GM21367 (cell line): Measurements from ENCODE around the gene WNT10A.
A peak's percentile ranks its signal among the peaks of the same experiment; 100 is the strongest.
"Not testable (repeated sequence)": the region's sequence is repeated elsewhere in the genome, so short reads cannot be mapped to it uniquely, and the experiment has no call there.

Experiments
- ATAC-seq: cut with Tn5 transposase; IDR thresholded peaks from one replicate; pipeline ENCODE4 v1.9.1; 2021; ENCODE audit not compliant: unreplicated experiment

Gene WNT10A

DNA sequence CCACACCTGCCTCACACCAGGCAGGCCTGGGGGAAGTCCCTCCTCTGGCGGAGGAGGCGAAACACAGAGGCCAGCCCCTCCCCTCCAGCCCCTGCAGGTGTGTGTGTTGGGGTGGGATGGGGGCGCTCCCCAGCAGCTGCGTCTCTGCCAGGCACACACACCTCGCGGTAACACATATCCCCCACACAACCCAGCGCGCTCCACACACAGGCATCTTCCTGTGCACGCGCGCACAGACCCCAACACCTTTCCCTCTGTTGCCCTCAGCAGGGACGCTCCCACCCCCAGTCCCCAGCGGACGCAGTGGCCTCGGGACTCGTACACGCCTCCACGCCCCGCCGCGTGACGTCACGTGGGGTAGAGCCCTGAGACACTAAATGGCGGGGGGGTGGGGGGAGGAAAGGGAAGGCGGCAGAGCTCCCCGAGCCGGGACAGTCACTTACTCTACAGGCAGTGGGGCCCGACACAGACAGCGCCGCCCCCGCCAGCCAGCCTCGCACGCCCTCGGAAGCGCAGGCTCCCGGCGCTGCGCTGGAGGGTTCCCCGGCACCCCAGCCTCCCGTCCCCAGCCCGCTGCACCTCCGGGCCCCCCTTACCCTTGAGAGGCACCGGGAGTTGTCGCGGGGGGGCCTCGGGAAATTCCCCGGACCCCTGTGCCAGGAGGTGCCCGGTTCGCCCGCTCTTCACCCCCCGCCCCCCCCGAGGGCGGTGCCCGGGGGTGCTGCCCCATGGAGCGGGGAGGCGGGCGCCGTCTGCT is at the start of gene WNT10A:
Gene WNT10A (plus strand): TSS at position 751 of the 757 bp plus-strand sequence. CDS start 144 bp downstream, outside the sequence.
- ATAC-seq = peak; percentile 57

DNA sequence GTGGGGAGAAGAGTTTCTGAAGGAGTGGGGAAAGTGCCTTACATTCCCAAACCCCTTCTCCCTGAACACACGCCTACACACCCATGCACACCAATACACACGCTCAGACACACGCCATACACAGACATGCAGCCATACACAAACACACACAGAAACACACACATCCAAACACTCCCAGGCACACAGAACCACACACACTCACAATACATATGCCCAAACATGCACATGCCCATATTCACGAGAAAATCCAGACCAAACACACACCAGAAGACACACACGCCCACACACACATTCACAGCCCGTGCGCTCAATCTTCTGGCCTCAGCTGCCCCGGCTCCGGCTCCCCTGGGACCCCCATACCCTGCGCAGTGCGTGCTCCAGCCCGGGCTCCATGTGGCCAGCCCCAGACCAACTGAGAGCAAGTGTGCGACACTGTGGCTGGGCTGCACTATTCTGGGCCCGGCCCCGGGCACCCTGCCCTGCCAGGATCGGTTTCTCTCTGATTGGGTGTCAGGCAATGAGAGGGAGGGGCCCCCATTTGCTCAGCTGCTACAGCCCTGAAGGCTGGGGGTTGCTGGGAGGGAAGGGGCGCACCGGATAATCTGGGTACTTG is 49.2 kb upstream of the WNT10A start, which contains the start of gene PRKAG3:
Gene PRKAG3 (minus strand): TSS at position 426 of the 613 bp plus-strand sequence.
- ATAC-seq = no peak

DNA sequence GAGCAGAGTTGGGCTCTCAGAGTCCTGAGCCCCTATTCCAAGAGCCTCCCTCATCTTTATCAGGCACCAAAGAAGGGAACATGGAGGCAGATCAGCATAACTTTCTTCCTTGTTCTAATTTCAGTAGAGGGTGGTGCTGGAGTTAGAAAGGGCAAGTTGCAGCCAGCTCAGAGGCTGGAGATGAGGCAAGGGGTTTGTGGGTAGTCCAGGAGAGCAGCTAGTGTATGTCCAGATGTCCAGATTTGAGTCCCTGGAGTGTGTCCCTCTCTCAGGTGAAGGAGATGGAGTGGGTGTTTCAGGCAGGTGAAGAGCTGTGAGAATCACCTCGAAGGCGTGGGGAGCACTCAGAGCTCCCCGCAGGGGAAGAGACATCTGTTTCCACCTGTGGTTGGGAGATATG is 48.6 kb upstream of the WNT10A start:
- ATAC-seq = no peak

DNA sequence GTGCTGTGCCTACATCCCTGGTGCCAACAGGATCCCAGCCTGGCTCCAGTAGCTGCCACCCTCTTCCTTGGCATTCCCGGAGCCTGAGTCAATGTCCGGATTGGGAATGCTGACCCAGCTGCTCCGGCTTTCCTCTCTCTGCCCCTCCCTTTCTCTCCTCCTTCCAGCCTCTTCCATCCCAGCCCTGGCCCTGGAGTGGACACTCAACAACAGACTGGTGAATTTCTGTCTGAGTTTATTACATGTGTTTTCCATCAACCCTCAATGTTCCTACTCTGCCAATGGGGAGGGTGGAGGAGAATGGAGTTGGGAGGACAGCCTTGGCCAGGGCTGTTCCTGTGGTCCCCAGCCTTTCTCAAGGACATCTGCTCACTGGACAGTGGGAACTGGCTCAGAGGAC is 48.1 kb upstream of the WNT10A start:
- no peak for ATAC-seq

DNA sequence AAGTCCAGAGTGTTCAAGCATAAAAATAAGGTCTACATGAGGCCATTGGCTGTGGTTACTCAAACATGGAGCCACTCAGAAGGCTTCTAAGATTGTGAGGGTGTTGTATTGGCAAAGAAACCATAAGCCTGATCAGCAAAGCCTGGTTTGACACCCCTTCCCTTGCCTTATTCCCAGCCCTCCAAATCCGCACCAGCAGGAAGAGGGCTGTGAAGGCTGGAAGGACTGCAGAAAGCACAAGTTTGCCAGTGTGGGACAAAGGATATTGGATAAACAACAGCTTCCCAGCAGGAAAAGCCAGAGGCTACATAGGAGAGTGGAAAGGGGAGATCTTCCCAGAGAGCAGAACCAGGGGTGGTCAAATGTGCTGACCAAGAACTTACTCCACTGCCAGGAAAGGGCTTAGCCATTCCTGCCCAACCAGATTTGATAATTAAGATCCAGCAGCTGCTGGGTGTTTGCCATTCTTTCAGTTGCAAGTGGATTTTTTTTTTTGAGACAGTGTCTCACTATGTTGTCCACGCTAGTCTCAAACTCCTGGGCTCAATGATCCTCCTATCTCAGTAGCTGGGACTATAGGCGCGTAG is 47.5 kb upstream of the WNT10A start:
- no peak for ATAC-seq

DNA sequence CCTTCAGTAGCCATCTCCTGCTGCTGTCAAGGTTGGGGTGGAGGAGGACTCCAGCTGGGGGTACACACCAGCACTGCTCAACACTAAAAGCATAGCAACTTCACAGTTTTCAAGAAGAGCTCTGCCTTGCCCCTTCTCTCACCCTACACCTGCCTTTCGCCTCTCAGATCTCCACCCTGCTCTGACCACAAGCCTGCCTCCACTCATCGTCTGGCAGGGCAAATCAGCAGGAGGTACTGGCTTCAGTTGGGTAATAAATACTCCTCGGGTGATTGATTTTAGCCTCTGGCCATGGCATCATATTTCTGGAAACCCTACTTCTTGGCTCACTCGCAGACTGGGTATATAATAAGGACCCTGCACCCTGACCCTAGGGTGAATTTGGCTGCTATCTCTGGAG is 46.0 kb upstream of the WNT10A start:
- no peak for ATAC-seq

DNA sequence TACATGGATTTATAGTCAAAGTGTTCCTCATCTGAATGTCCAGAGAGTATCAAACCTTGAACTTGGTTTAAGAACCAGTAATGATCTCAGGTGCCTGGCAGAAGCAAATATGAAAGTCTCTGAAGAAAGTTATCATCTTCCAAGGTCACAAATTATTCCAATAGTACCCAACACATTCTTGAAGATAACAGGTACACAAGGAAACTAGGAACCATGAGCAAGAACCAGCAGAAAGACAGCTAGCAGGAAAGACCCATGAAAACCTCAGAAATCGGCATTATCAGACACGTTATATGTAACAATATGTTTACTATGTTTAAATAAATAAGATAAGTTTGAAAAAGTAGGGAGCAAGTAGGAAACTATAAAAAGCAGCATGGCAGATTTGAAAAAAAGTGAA is 43.2 kb upstream of the WNT10A start:
- no peak for ATAC-seq

DNA sequence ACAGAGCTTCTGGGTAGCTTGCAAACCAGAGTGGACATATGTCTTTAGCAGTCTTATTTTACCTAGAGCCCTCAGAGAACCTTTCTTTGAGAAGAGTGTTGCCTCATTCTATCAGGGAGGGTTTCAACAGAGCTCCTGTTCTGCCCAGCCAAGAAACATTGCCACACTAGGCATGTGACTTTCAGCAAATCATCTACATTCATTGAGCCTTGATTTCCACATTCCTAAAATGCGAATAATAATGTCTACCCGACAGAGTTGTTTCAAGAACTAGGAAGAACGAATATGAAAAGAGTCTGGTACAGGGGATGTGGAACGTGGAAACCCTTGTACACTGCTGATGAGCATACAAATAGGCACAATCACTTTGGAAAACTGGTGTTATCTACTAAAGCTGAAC is 41.2 kb upstream of the WNT10A start:
- ATAC-seq = no peak

DNA sequence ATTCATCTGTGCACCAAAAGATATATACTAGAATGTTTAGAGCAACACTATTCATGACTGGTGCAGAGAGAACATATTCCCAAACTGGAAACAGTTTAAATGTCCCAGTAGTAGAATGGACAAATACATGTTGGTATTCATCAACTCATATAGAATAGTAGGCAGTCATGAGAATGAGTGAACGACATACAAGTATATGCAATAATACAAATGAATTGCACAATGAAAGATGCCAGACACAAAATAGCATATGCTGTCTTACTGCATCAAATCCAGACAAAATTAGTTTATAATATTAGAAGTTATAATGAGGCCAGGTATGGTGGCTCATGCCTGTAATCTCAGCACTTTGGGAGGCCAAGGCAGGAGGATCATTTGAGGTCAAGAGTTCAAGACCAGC is 40.8 kb upstream of the WNT10A start:
- no peak for ATAC-seq

DNA sequence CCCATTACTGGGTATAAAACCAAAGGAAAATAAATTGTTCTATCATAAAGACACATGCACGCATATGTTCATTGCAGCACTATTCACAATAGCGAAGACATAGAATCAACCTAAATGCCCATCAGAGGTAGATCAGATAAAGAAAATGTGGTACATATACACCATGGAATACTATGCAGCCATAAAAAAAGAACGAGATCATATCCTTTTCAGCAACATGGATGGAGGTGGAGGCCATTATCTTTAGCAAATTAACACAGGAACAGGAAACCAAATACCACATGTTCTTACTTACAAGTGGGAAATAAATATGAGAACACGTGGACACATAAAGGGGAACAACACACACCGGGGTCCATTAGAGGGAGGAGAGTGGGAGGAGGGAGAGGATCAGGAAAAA is 36.3 kb upstream of the WNT10A start:
- not testable (repeated sequence) for ATAC-seq

DNA sequence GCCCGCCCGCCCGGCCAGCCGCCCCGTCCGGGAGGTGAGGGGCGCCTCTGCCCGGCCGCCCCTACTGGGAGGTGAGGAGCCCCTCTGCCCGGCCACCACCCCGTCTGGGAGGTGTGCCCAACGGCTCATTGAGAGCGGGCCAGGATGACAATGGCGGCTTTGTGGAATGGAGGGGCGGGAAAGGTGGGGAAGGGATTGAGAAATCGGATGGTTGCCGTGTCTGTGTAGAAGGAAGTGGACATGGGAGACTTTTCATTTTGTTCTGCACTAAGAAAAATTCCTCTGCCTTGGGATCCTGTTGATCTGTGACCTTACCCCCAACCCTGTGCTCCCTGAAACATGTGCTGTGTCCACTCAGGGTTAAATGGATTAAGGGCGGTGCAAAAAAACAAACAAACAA is 33.7 kb upstream of the WNT10A start:
- ATAC-seq = not testable (repeated sequence)

DNA sequence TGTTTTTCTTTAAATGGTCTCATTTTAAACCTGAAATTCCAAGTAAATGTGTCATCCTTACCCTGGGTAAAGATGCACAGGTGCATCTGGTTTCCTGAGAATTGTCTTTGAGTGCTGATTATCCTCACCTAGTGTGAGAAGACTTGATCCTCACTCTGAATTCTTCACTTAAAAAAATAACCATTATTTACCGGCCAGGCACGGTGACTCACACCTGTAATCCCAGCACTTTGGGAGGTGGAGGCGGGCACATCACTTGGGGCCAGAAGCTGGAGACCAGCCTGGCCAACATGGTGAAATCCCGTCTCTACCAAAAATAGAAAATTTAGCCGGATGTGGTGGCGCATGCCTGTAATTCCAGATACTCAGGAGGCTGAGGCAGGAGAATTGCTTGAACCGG is 30.9 kb upstream of the WNT10A start:
- ATAC-seq = no peak

DNA sequence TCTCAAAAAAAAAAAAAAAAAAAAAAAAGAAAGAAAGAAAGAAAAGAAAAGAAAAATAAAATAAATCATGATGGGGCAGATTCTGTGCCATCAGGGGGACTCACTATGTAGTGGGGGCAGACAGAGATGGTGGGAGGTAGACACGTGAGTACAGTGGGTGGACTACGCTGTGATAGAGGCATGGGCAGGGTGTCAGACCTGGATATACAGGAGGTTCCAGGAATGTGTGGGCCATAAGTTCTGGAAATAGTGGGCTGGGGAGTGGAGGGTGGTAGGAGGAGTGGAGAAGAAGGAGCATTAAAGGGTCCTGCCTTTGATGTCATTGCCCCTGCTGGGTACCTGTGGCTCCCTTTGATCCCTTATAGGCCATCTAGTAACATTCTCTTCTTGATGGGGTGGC is 29.9 kb upstream of the WNT10A start:
- no peak for ATAC-seq

DNA sequence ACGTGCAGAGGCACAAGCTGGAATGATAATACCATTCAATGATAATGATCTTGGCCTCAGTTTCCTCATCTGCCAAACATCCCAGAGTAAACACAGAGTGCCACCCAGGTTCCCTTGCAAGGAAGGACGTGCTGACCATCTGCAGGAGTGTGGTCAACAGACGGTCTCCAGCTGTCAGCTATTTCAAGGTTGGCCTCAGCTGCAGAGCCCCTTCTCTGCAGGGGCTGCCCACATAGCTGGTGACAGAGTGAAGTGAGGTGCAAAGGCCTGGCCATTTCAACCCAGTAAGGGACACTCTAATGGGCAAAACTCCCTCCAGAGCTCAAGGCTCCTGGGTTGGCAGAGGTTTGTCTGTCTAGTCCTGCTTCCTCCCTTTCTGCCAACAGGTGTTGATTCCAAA is 29.4 kb upstream of the WNT10A start:
- no peak for ATAC-seq

DNA sequence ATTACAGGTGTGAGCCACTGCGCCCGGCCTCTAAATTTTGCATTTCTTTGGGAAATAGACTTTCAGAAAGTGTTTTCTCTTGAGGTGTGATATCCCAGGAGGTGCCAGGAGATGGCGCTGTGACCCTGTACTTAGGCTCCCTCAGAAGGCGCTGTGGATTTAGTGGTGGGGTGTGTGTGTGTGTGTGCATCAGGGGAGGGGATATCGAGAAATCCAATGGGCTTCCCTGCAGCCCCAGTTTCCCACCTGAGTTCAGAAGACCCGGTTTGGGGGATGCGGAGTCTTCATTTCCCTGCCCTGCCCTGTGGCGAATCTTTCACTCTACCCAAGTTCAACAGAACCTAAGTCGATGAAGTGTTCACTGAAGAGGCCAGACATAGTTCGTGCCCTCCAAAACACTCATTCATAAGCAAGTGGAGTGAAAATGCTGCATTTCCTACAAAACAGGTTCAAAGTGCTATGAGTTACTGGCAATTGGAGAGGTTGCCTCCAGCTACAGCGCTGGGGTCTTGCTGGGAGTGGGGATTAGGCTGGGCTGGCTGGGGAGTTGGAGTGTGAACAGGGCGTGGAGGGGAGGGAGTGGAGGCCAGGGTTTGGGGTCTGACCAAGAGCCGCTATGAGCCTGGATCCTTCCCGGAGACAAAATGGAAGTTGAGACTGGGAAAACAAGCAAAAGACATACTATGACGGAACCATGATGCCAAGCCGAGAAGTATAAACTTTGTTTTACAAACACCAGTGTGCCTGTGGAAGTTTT is 27.6 kb upstream of the WNT10A start:
- no peak for ATAC-seq

DNA sequence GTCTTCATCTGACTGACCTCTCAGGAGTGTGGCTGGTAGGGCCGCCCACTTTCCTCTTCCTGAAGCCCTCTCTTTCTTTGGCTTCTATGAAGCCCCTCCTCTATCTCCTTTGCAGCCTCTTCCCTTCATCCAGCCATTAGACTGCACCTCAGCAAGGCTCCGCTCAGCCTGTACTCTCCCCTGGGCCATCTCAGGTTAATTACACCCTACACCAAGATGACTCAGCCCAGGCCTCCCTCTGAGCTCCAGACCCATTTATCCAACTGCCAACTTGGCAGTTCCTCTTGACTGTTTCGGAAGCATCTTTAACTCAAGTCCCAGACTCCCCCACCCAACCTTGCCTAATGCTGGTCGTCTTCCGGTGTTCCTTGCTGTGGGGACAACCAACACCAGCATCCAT is 26.9 kb upstream of the WNT10A start:
- ATAC-seq = no peak

DNA sequence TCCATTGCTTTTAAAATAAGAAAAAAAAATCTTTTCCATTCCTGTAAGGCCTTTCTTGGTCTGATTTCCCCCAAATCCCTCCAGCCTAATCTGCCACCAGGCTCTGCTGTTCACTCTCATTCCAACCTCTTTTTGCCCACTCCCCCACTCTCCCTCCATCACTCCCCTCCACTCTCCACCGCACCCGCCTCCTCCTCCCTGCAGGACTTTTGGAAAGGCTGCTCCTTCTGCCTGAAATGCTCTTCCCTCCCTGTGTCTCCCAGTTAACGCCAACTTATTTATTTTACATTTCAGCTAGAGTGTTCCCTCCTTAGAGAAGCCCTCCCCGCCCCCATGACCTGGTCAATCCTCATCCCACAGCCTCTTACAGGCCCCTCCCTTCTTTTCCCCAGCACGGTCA is 25.8 kb upstream of the WNT10A start:
- ATAC-seq = no peak

DNA sequence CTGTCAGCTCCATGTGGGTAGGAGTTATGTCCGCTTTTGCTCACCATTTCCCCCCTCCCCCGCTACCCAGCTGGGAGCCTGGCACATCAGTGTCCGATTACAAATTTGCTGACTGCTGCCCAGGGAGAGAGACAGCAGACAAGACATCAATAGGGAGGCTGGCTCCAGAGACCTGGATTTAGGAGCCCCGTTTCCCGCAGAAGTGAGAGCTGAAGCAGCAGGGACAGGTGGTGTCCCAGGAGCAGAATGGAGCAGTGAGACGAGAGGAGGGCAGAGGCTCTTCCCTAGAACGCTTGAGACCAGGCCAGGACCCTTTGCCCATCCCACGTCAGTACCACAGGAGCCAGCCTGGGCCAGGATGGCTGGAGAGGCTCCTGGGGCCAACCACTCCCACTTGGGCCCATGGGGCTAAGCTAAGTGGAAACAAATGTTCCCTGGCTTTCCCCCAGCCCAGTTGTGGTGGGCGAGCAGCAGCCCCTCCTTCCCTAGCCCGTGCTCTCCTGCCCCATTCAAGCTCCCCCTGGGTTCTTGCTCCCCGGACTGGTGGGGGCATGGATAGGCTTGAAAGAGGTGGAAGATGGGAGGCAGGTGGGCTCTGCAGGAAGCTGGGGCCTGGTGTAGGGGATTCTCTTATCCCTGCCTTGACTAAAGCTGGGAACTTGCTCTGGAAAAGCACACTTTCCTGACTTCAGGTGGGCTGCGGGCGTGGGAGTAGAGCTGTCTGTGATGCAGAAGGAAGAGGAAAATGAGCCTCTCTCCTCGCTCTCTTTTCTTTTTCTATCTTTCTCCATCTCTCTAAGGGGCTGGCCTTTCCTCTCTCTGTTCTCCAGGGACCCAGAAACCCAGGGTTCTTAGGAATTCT is 25.1 kb upstream of the WNT10A start:
- ATAC-seq = no peak

DNA sequence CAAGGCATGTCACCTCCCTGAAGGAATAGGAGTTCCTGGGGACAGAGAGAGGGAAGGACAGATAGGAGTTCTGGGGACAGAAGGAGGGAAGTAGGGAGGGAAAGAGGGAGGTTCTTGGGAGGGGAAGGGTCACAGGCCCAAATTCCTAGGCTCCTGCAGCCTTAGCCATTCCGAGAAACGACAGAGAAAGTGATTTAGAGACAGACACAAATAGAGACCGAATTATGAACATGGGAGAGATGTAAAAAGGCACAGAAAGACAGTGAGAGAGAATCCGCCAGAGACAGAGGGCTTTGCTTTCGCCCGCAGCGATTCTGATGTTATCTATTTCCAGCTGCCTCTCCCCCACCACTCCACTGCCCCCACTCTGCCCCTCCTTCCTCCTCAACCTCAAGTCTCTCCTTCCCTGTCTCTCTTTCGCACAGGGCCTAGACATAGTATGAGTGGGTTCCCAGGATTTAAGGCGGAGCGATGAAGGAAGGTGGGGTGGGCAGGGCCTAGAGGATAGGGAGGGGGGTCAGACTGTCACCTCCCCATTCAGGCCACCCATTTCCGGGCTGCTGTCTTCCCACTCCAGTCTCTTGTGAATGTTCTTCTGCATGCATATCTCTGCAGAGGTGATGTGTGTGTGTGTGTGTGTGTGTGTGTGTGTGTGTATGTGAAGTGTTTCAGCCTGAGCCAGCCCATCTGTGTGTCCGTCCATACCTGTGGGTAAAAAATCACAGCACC is 24.3 kb upstream of the WNT10A start:
- no peak for ATAC-seq

DNA sequence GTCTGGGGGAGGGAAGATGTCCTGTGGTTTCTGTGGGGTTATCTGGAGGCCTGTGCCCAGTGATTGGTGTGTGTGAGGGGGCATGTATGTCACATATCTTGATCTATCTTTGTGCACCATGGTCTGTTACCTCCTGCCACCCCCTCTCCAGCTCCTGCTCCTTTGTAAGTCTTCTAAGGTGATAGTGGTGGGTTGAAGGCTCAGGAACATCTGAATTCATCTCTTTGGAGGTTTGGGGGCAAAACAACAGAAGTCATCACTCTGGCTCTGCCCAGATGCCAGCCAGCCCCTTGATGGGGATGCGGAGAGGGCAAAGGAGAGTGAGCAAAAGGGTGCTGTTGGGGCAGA is 23.8 kb upstream of the WNT10A start:
- no peak for ATAC-seq
